Thoracic aorta endothelial cell (primary cell): ENCODE results near the gene AHNAK. TPM values are rescaled to one million over a fixed set of nuclear protein-coding genes. Genes with fewer than 3 reads are reported as not detected.

Source experiments
- small RNA-seq: library from RNA; depleted of rRNA; stranded (forward); fragments of <200 nt; gene quantifications from one replicate; pipeline ENCODE3, GENCODE V24; 2012
- total RNA-seq: library from RNA; depleted of rRNA; stranded (reverse); fragments of >200 nt; gene quantifications from 2 replicates; pipeline ENCODE4 v1.2.3, GENCODE V29; 2012

AHNAK gene
- 791 and 990 TPM in 2 replicates for total RNA-seq

GRCh38 chr11:62546244-62546928 is at the start of gene AHNAK:
TSS of gene AHNAK (minus strand) at chr11:62546806. CDS start at chr11:62536098, 10,708 bp downstream.

GRCh38 chr11:62591448-62592145 is 45.0 kb upstream of the AHNAK start, which contains the start of gene TUT1:
TSS of gene TUT1 (minus strand) at chr11:62591523. CDS start at chr11:62591485, 38 bp downstream.

GRCh38 chr11:62573592-62574362 is 27.2 kb upstream of the AHNAK start, which contains the start of gene EEF1G:
TSS of gene EEF1G (minus strand) at chr11:62573891. CDS start at chr11:62573842, 49 bp downstream.

GRCh38 chr11:62418733-62419132 is 127.9 kb downstream of the AHNAK start, which contains the start of gene SCGB1A1:
TSS of gene SCGB1A1 (plus strand) at chr11:62419033. CDS start at chr11:62419096, 63 bp downstream.

Small RNA genes within 50 kb of the gene (small RNA-seq; reads per million reads assigned to genes)
- gene EEF1G (not detected), gene MIR6747 (not detected)

Other genes starting within 250 kb of the AHNAK start
- gene SCGB1D4, start 247.7 kb downstream of the AHNAK start, total RNA-seq, result not detected in 2 replicates
- 37.5 and 43.1 TPM in 2 replicates for gene ASRGL1, start 209.4 kb downstream of the AHNAK start, total RNA-seq
- not detected in 2 replicates for gene SCGB1A1, start 127.8 kb downstream of the AHNAK start, total RNA-seq
- gene EEF1G, start 27.1 kb upstream of the AHNAK start, total RNA-seq, result 1,113 and 1,272 TPM in 2 replicates
- gene TUT1, start 44.7 kb upstream of the AHNAK start, total RNA-seq, result 8.5 and 12.6 TPM in 2 replicates
- 195 and 203 TPM in 2 replicates for gene MTA2, start 55.1 kb upstream of the AHNAK start, total RNA-seq
- 28.2 and 35.3 TPM in 2 replicates for gene EML3, start 66.0 kb upstream of the AHNAK start, total RNA-seq
- gene ROM1, start 66.5 kb upstream of the AHNAK start, total RNA-seq, result 3.7 and 5.1 TPM in 2 replicates
- 11.8 and 12.3 TPM in 2 replicates for gene B3GAT3, start 75.2 kb upstream of the AHNAK start, total RNA-seq
- 219 and 230 TPM in 2 replicates for gene GANAB, start 99.8 kb upstream of the AHNAK start, total RNA-seq
- gene INTS5, start 106.5 kb upstream of the AHNAK start, total RNA-seq, result 23.5 and 27.5 TPM in 2 replicates
- 32.7 and 44.0 TPM in 2 replicates for gene C11orf98, start 118.4 kb upstream of the AHNAK start, total RNA-seq
- 7.7 and 10.6 TPM in 2 replicates for gene CSKMT, start 118.5 kb upstream of the AHNAK start, total RNA-seq
- 5.8 and 5.9 TPM in 2 replicates for gene UQCC3, start 124.9 kb upstream of the AHNAK start, total RNA-seq
- gene LBHD1, start 125.5 kb upstream of the AHNAK start, total RNA-seq, result 4.8 and 6.0 TPM in 2 replicates
- 96.7 and 129 TPM in 2 replicates for gene UBXN1, start 132.3 kb upstream of the AHNAK start, total RNA-seq
- not detected in 2 replicates for gene LRRN4CL, start 142.7 kb upstream of the AHNAK start, total RNA-seq
- 16.5 and 16.8 TPM in 2 replicates for gene BSCL2, start 160.6 kb upstream of the AHNAK start, total RNA-seq
- gene GNG3, start 160.9 kb upstream of the AHNAK start, total RNA-seq, result not detected in 2 replicates
- gene HNRNPUL2, start 180.7 kb upstream of the AHNAK start, total RNA-seq, result 22.6 and 24.3 TPM in 2 replicates
- 27.1 and 32.9 TPM in 2 replicates for gene TTC9C, start 181.7 kb upstream of the AHNAK start, total RNA-seq
- 7.2 and 8.0 TPM in 2 replicates for gene ZBTB3, start 207.4 kb upstream of the AHNAK start, total RNA-seq
- gene POLR2G, start 214.8 kb upstream of the AHNAK start, total RNA-seq, result 44.5 and 48.2 TPM in 2 replicates
- gene TAF6L, start 224.6 kb upstream of the AHNAK start, total RNA-seq, result 16.2 and 19.7 TPM in 2 replicates
- 28.4 and 31.9 TPM in 2 replicates for gene TMEM179B, start 240.6 kb upstream of the AHNAK start, total RNA-seq
- 8.9 and 10.1 TPM in 2 replicates for gene TMEM223, start 245.2 kb upstream of the AHNAK start, total RNA-seq